HG03060 (cell line): ENCODE results near the gene BICDL1.

Experiments used
- ATAC-seq: cut with Tn5 transposase; IDR thresholded peaks from one replicate; pipeline ENCODE4 v1.9.1; 2021; ENCODE audit warnings: low read depth, moderate number of reproducible peaks; ENCODE audit not compliant: unreplicated experiment

Gene BICDL1

GRCh38 chr12:120119271-120119973, 130.4 kb downstream of the BICDL1 start:
- ATAC-seq: peak; percentile 27

GRCh38 chr12:120121343-120121742, 132.3 kb downstream of the BICDL1 start:
- ATAC-seq: no peak

GRCh38 chr12:120121766-120122293, 132.8 kb downstream of the BICDL1 start:
- peak; percentile 32 for ATAC-seq

- no peak for ATAC-seq
Observed at GRCh38 chr12:120125029-120125428, 136.0 kb downstream of the BICDL1 start.

GRCh38 chr12:120125792-120126634, 137.0 kb downstream of the BICDL1 start:
- ATAC-seq: no peak

- no peak for ATAC-seq
Observed at GRCh38 chr12:120126635-120127005, 137.6 kb downstream of the BICDL1 start.

GRCh38 chr12:120130011-120130410, 141.0 kb downstream of the BICDL1 start:
- no peak for ATAC-seq

GRCh38 chr12:120131116-120131515, 142.1 kb downstream of the BICDL1 start:
- no peak for ATAC-seq

- no peak for ATAC-seq
Observed at GRCh38 chr12:120132054-120132836, 143.2 kb downstream of the BICDL1 start.

GRCh38 chr12:120132863-120133385, 143.9 kb downstream of the BICDL1 start:
- ATAC-seq: peak; percentile 91

- ATAC-seq: no peak
Observed at GRCh38 chr12:120134307-120134980, 145.4 kb downstream of the BICDL1 start.

- ATAC-seq: no peak
Observed at GRCh38 chr12:120136093-120136770, 147.2 kb downstream of the BICDL1 start.

- no peak for ATAC-seq
Observed at GRCh38 chr12:120137833-120138232, 148.8 kb downstream of the BICDL1 start.

GRCh38 chr12:120138366-120138765, 149.3 kb downstream of the BICDL1 start:
- no peak for ATAC-seq

GRCh38 chr12:120139958-120140357, 150.9 kb downstream of the BICDL1 start:
- no peak for ATAC-seq

- no peak for ATAC-seq
Observed at GRCh38 chr12:120140603-120141002, 151.6 kb downstream of the BICDL1 start.

- no peak for ATAC-seq
Observed at GRCh38 chr12:120141336-120141735, 152.3 kb downstream of the BICDL1 start.

GRCh38 chr12:120142231-120142877, 153.3 kb downstream of the BICDL1 start:
- ATAC-seq: no peak
